Fibroblast of lung (primary cell): ENCODE results near the gene EMC6.

Source experiments
- EZH2 ChIP-seq: IDR thresholded peaks from 2 replicates; pipeline ENCODE4 v1.5.1; 2012; ENCODE audit warnings: low read length, control low read depth, mild to moderate bottlenecking; ENCODE audit errors: missing control alignments
- TF ChIP-seq, protein P1 (sequence below), 2 donors: IDR thresholded peaks in 1 of 2; conservative IDR thresholded peaks in 1 of 2; 1 replicate in 1 of 2; 2 replicates in 1 of 2; pipeline ENCODE4 v1.5.1; 2011 to 2012; ENCODE audit warnings: low read length in 2 of 2, control low read depth in 1 of 2, inconsistent platforms in 1 of 2, low read depth in 1 of 2, mild to moderate bottlenecking in 1 of 2

DNA sequence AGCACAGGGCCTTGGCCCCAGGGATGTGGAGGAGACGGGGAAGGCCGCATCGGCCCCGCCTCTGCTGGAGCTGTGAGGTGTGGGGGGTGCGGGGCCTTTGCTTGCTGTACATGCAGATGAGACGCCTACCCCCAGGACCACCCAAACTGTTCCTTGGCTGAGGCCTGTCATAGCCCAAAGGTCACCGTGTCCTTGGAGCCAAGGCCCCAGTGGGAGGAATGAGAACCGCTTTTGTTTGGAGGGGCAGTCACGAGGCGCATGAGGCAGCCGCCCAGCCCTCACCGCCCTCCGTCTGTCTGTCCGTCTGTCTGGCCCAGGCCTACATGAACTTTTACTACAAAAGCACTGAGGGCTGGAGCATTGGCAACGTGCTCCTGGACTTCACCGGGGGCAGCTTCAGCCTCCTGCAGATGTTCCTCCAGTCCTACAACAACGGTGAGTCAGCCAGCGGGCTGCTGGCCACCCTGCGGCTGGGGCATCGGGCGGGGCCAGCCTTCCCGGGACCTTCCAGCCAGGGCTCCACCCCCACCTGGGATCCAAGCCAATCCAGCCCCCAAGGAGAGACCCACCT lies 9.0 kb upstream of the EMC6 start:
- TF ChIP-seq EZH2, result no peak
- TF ChIP-seq, protein P1, sequence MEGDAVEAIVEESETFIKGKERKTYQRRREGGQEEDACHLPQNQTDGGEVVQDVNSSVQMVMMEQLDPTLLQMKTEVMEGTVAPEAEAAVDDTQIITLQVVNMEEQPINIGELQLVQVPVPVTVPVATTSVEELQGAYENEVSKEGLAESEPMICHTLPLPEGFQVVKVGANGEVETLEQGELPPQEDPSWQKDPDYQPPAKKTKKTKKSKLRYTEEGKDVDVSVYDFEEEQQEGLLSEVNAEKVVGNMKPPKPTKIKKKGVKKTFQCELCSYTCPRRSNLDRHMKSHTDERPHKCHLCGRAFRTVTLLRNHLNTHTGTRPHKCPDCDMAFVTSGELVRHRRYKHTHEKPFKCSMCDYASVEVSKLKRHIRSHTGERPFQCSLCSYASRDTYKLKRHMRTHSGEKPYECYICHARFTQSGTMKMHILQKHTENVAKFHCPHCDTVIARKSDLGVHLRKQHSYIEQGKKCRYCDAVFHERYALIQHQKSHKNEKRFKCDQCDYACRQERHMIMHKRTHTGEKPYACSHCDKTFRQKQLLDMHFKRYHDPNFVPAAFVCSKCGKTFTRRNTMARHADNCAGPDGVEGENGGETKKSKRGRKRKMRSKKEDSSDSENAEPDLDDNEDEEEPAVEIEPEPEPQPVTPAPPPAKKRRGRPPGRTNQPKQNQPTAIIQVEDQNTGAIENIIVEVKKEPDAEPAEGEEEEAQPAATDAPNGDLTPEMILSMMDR (conservative IDR thresholded peaks at IDR 0.05 in 1 of 2, IDR thresholded peaks at IDR 0.05 in 1 of 2; ENCODE audit: low read depth in 1 of 2, low read length in 2 of 2), result peak; percentile 32 to 44
